GM10266 (cell line): ENCODE data around the gene GPR137C.

ENCODE experiments used
- DNase-seq: peaks from one replicate; pipeline ENCODE4 v3.0.0; 2012; ENCODE audit errors: extremely low spot score
- CTCF ChIP-seq: IDR thresholded peaks from 2 replicates; pipeline ENCODE4 v1.5.1; 2012; ENCODE audit warnings: mild to moderate bottlenecking, low read depth; ENCODE audit not compliant: control insufficient read depth, insufficient read depth; ENCODE audit errors: missing control alignments

Gene GPR137C

GRCh38 chr14:52575858-52576257, 23.2 kb downstream of the GPR137C start:
- DNase-seq, result no peak
- no peak for TF ChIP-seq CTCF

GRCh38 chr14:52583544-52583943, 30.9 kb downstream of the GPR137C start:
- no peak for TF ChIP-seq CTCF
- DNase-seq, result no peak

GRCh38 chr14:52589646-52590045, 37.0 kb downstream of the GPR137C start:
- no peak for TF ChIP-seq CTCF
- DNase-seq, result no peak

- no peak for TF ChIP-seq CTCF
Measured at GRCh38 chr14:52590318-52590717, 37.7 kb downstream of the GPR137C start.

GRCh38 chr14:52596320-52596719, 43.7 kb downstream of the GPR137C start:
- no peak for DNase-seq
- no peak for TF ChIP-seq CTCF

More at GRCh38 chr14:52590318-52590717, 37.7 kb downstream of the GPR137C start:
- DNase-seq, result no peak

GRCh38 chr14:52596861-52597260, 44.2 kb downstream of the GPR137C start:
- DNase-seq, result no peak
- TF ChIP-seq CTCF, result no peak

GRCh38 chr14:52598568-52598967, 45.9 kb downstream of the GPR137C start:
- TF ChIP-seq CTCF, result no peak

More at GRCh38 chr14:52598568-52598967, 45.9 kb downstream of the GPR137C start:
- no peak for DNase-seq
